ENCODE data around the gene LCN12.

LCN12 gene

DNA sequence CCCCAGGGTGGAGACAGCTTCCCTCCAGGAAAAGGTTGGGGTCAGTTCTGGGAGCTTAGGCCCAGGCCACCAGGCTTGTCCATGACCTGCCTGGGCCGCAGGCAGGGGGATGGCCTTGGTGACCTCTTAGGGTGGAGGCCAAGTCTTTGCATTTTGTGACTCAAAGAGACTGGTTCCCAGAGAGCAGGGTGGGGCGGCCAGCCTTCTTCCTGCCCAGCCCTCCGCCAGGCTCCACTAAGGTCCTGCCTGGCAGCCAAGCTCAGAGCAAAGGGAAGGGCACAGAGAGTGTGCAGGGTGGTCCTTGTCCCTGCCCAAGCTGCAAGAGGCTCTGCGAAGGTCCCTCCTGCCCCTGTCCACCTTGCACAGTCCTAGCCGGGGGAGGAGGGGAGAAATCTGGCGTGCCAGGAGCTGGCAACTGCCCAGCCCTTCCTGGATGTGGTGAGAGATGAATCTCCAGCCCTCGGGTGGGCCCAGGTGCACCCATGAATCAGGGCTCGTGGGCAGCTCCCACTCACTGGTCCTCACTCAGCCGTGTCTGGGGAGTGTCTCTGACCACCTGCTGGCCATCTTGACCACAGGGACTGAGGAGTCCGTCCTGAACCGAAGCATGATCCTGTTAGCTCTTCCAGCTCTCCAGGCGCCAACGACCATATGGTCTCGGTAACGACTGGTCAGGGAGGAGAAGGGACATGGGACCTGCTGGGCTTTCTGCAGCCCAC lies 22.9 kb downstream of the LCN12 start:
- DNase-seq, result no peak

DNA sequence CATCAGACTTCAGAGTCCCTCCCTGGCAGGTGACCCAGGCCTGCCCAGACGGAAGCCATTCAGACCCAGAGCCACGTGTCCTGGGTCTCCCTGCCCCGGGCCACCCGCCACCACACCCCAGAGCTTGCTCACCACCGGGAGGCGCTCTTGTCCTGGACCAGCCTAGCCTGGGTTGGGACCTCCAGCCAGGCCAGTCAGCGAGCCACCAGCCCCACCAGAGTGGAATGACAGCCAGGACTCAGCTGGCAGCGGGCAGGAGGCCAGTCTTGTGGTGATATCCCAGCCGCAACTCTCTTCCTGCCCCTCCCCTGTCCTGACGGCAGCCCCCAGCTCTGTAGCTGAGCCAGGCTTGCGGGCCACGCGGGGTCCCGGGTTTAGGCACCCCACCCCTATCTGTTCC lies 23.6 kb downstream of the LCN12 start:
- DNase-seq, result peak; percentile 74

GRCh38 chr9:136977223-136977622 lies 25.1 kb downstream of the LCN12 start, which contains the start of gene PTGDS:
Gene PTGDS (plus strand): TSS chr9:136977504. CDS start chr9:136977579, 75 bp downstream.
- peak; percentile 97 for DNase-seq

DNA sequence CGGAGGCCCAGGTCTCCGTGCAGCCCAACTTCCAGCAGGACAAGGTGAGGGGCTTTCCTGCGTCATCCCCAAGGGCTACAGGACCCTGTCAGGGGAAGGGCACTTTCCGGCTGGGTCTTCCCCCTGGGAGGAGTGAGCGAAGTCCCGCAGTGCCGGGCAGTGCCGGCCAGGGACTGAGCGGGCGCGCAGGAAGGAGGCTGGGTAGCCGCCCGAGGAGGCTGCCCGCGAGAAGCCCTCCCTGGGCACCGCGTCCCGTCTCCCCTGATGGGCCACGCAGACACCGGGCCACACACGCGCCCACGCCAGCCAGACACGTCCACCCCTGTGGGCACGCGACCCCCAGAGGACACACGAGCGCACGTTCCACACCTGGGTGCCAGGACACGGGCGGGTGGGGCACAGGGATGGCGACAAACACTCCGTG lies 25.6 kb downstream of the LCN12 start:
- peak; percentile 67 for DNase-seq

- peak; percentile 89 for DNase-seq
Observed at GRCh38 chr9:136978073-136978864, 26.2 kb downstream of the LCN12 start.

GRCh38 chr9:136978865-136979544 lies 26.9 kb downstream of the LCN12 start:
- DNase-seq, result no peak

- no peak for DNase-seq
Observed at GRCh38 chr9:136979769-136980587, 27.9 kb downstream of the LCN12 start.

GRCh38 chr9:136980669-136981478 lies 28.8 kb downstream of the LCN12 start:
- no peak for DNase-seq

- DNase-seq, result peak; percentile 69
Observed at GRCh38 chr9:136981588-136982231, 29.6 kb downstream of the LCN12 start.

GRCh38 chr9:136982232-136983051 lies 30.4 kb downstream of the LCN12 start, which contains the start of gene LCNL1:
Gene LCNL1 (plus strand): TSS chr9:136982993. CDS start chr9:136983587, 594 bp downstream.
- DNase-seq, result peak; percentile 64

- DNase-seq, result no peak
Observed at GRCh38 chr9:136983167-136983566, 31.1 kb downstream of the LCN12 start.

DNA sequence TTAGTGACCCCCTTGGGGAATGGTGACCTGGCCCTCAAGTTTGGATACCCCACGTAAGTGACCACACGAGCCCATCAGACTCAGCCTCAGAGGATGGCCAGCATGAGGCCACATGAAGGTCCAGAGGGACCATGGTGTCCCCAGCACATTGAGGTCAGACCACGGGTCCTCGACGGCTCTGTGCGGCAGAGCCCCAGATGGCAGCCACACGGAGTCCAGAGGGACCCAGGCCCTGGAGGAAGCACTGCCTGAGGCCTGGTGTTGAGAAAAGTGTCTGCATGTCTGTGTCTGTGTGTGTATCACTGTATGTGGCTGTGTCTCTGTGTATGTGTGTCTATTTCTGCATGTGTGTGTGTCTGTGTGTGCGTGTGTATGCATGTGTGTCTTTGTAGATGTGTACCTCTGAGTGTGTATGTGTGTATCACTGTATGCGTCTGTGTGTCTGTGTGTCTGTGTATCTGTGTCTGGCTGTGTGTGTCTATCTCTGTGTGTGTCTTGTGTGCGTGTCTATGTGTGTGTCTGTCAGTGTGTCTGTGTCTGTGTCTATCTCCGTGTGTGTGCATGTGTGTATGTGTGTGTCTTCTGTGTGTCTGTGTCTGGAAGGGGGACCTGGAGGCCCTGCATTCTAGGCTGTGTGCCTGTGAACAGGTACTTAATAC lies 31.7 kb downstream of the LCN12 start:
- DNase-seq, result no peak

DNA sequence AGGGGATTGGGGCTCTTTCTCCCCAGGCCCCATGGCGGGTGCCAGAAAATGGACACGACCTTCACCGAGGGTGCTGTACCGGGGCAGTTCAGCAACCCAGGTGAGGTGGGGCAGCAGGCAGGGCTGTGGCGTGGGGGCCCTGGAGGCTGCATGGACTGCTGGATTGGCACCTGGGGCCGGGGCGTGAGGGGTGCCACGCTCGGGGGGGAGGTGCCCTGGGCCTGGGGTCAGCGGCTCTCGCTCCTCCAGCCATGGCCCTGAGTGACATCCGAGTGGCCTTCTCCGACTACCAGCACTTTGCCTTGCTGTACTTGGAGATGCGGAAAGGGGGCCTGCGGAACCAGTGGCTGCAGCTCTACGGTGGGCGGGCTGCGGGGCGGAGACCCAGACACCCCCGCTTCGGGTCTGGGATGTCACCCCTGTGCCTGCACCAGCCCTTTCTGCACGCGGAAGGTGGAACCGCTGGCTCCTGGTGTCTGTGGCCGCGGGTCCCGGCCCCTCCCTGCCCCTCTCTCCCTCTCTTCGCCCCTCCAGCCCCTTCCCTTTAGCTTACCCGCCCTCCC lies 32.5 kb downstream of the LCN12 start:
- no peak for DNase-seq

- no peak for DNase-seq
Observed at GRCh38 chr9:136985027-136985602, 33.0 kb downstream of the LCN12 start.

DNA sequence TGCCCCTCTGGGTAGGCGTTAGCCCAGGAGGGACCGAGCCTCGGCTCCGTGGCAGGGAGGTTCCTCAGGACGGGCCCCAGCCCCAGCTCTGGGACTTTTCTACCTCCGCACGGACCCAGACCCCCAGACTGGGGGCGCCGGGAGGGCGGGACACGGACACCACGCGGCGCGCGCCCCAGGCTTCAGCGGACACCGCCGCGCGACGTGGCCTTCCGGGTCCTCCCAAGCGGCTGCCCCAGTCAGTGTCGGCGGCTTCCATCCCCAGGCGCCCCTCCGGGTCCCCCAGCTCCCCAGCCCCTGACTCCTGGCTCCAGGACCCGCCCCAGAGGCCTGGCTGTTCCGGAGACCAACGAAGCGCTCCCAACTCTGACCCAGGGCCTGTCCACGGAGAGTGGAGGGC lies 33.8 kb downstream of the LCN12 start:
- DNase-seq, result no peak

- DNase-seq, result no peak
Observed at GRCh38 chr9:136988872-136989271, 36.8 kb downstream of the LCN12 start.

GRCh38 chr9:136990242-136990911 lies 38.3 kb downstream of the LCN12 start:
- no peak for DNase-seq

Measured in midbrain (tissue), 1 donor.